ENCODE data around the gene ADM5. TPM values are rescaled to one million over a fixed set of nuclear protein-coding genes. Genes with fewer than 3 reads are reported as not detected.

Gene ADM5
- total RNA-seq, 1 experiment from 2014 or later = 0.34 TPM

DNA sequence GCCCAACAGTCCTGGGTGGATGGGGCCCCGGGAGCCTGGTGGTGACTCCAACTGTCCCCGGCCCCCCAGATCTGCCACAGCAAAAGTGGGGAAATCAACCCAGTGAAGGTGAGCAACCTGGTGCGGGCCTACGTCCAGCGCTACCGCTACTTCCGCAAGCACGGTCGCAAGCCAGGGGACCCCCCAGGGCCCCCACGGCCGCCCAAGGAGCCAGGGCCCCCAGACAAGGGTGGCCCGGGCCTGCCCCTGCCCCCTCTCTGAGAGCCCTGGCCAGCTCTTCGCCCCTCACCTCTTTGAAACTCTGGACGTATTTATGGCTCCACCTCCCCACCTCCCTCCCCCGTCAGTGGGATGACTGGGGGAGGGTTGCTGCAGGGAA, 31.3 kb upstream of the ADM5 start:
- DNase-seq (ENCODE audit: low read depth) = no peak

DNA sequence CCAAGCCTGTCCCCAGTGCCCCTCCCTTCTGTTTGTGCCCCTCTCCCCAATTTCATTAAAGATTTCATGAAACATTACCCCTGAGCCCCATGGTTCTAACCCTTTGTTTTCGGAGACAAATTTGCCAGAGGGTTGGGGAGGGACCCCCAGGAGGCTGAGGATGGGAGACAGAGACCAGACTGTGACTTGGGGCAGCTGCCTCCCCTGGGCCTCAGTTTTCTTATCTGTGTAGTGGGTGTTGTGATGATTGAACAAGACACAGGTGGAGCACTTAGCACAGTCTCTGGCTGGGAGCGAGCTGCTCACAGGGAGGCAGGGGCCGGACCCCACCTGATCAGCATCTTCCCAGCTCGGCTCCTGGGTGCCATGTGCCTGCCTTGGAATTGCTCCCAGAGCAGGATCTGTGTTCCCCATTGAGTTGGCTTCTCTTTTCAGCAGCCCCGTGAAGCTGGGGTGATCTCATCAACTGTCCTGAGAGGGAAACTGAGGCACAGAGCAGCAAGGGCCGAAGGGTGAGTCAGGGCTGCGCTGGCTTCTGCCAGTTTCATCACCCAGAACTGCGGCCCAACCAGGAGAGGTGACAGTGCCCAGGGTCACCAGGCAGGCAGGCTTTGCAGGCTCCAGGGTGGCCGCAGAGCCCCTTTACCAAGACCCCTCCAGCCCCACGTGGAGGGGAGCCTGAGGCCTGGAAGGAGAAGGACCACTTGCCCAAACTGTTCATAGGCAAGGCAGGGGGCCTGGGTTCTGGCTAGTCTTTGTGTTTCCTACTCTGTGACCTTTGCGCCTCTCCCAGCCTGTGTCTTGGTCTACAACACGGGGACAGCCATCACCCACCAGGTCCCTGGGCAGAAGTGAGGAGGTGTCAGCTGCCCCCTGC, 30.6 kb upstream of the ADM5 start:
- no peak for DNase-seq (ENCODE audit: low read depth)

DNA sequence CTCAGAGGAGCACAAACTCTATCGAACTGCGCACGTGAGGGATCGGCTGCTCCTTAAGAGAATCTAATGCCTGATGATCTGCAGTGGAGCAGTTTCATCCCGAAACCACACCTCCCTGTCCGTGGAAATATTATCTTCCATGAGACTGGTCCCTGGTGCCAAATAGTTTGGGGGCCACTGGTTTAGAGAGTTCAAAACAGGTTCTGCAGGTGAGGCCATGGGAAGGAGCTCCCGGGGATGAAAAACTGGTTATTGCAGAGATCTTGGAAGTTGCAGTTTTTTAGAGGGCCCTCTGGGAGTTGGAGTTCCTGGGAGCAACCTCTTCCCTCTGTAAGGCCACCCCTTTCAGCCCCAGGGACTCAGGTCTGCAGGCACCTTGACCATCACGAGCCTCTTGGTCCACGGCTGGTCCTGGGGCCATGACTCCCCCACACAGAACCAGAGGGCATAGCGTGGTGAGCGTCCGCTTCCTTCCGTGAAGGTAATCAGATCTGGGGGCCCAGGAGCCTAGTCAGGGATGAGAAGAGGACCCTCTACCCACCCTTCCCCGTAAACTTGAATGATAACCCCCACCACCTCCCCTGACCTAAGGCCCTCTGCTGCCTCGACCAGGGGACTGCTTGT, 28.9 kb upstream of the ADM5 start:
- no peak for DNase-seq (ENCODE audit: low read depth)

DNA sequence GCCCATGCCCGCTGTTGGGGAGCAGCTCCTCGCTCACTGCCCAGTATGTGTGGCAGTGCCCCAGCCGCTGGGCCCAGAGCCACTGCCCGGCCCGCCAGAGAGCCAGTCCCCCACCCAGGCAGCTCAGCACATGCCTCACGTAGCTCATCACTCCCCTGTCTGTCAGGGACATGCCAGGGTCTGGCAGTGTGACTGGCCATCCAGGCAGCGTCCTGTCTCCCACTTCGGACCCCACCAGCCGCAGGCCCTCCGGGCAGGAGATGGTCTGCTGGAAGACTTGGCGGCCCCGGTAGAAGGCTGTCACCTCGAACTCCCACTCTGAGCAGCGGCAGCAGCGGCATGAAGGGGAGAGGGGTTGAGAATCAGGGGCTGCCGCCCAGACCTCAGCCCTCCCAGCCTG, 27.4 kb upstream of the ADM5 start:
- DNase-seq (ENCODE audit: low read depth) = no peak

DNA sequence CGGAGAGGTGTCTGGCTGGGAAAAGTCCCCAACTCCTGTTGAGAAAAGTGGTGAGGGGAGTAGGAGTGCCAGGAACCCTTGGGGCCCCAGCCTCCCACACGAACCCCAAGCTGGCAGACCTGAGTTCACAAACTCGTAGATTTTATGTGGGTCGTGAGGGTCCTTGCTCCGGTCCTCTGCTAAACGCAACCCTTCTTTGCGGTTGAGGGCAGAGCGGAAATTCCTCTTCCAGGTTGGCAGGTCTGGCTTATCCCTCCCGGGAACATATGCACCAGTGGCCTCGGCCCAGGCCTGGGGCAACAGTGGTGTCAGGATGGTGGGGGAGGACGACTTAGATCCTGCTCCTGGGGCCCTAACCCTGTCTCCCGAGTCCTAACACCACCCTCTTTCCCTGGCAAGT, 26.2 kb upstream of the ADM5 start:
- DNase-seq (ENCODE audit: low read depth) = no peak

DNA sequence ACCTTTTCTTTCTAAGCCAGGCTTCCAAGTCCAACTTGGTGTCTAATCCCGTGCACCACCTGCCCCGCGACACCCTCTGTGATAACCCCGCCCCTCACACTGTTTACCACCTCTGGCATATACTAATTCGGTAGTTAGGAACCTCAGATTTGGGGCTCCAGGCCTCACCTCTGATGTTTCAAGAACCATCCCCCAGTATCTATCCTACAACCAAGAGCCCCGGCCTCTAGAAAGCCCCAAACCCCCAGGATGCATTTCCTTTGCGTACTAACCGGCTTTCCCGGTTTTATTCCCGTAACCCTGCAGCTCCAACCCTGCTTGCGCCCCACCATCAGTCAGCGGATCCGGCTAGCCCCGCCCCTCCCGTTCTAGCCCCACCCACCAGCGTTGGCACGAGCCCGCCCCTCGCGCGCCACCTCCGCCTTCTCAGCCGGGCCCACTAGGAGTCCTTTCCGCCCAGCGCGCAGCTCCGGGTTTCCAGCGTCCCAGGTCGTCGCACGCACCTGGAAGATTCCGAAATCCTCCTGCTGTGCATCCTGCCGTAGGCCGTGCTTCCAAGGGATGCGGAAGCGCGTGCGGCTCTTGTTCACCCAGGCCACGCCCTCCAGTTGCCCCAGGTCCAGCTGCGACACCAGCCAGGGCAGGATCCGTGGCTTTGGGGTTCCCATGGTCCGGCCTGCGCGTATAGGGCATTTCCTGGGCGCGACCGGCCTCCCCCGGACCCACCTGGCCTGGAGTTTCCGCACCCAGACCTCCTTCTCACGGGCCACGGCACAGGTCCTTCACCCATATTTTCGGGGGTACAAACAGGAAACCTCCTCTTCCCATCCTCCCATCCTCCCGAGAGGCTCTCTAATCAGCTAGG, 25.0 kb upstream of the ADM5 start:
- DNase-seq (ENCODE audit: low read depth) = peak; percentile 96

DNA sequence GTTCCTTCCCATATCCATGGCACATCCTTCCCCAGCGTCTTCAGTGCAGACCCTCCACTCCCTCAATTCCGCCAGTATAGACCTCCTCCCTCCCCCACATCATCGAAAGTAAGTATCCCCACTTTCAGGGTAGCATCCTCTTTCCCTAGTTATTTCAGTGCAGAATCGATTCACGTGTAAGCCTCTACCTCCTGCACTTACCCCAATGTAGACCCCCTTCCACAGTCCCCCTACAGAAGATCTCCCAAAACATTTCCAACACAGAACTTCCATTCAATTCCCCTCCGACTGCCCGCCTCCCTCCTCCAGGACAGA, 24.4 kb upstream of the ADM5 start:
- no peak for DNase-seq (ENCODE audit: low read depth)

DNA sequence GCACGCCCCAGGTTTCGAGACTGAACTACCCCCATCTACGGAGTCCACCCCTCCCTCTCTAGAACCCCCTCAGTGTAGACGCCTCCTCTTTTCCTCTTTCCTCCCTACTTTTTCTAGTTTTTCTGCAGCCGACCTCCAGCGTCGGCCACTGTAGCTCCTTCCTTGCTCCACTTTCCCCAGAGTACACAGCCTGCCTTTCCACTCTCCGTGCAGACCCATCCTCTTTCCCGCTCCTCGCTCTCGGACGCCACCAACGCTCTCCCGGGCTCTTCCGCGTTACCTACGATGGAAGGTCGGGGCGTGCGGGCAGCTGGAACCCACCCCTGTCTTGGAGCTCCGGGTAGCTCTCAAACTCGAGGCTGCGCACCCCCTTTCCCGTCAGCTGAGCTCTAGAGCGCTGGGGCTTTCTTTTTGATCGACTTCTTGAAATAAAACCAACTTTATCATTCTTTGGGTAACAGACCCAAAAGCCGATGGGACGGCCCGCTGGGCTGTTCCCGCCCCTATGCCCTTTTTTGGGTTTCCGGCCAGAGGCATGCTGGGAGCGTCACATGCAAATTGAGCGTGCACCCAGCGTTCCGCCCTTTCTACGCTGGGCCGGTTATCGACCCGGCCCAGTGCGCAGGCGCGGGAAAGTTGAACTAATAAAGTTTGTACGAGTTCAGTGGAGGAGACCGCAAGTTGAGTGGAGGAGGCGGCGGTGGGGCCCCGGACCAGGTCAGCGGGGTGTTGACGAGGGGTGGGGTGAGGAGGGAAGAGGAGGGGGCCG, 23.9 kb upstream of the ADM5 start, which contains the start of the genes BCL2L12 and IRF3:
TSS of gene BCL2L12 (plus strand) at position 583 of the 769 bp plus-strand sequence. CDS start 760 bp downstream, outside the sequence.
TSS of gene IRF3 (minus strand) at position 507 of the 769 bp plus-strand sequence. CDS start 1,019 bp downstream, outside the sequence.
- peak; percentile 97 for DNase-seq (ENCODE audit: low read depth)

DNA sequence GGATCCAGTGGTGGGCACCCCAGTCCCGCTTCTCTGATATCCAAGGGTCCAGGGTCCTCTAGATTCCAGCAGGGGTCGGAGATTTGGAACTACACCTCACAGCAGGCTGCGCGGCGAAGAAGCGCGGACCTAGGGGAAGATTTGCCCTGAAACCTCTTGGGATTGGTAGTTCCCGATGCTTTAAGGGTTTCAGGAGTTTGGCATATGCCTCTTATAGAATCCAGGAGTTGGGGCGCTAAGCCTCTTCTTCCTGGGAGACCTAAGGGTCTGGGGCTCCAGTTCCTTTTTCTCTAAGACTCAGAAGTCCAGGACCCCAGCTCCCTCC, 23.3 kb upstream of the ADM5 start:
- DNase-seq (ENCODE audit: low read depth) = no peak

DNA sequence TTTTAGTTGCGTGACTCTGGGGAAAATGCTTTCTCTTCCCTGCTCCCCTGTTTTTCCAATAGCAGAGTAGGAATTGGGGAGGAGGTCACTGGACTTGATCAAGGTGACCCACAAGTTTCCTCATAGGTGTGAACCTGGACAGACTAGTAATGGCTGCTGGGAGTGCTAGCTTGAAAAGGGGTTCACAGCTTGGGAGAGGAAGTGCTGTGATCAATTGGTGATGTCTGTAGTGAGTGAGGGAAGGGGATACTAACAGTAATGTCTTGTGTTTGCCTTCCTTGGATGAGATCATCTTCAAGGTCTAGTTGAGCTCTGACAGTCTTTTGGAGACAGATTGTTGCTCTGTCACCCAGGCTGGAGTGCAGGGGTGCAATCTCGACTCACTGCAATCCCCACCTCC, 21.9 kb upstream of the ADM5 start:
- no peak for DNase-seq (ENCODE audit: low read depth)

DNA sequence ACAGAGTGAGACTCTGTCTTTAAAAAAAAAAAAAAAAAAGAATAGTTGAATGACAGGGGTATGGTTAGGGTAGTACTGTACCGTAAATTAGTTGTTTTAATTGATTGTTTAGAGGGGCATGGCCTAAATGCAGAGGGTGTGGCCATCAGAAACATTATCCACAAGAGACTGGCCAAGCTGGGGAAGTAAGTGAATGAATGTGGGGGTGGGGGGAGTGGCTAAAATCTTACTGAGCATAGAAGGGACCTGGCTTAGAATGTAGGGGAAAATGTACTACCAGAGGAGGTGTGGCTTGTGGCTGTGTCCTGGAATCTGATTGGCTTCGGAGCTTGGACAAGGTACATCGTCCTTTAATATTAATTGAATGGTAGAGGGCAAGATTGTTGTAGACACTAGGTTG, 19.9 kb upstream of the ADM5 start:
- no peak for DNase-seq (ENCODE audit: low read depth)

DNA sequence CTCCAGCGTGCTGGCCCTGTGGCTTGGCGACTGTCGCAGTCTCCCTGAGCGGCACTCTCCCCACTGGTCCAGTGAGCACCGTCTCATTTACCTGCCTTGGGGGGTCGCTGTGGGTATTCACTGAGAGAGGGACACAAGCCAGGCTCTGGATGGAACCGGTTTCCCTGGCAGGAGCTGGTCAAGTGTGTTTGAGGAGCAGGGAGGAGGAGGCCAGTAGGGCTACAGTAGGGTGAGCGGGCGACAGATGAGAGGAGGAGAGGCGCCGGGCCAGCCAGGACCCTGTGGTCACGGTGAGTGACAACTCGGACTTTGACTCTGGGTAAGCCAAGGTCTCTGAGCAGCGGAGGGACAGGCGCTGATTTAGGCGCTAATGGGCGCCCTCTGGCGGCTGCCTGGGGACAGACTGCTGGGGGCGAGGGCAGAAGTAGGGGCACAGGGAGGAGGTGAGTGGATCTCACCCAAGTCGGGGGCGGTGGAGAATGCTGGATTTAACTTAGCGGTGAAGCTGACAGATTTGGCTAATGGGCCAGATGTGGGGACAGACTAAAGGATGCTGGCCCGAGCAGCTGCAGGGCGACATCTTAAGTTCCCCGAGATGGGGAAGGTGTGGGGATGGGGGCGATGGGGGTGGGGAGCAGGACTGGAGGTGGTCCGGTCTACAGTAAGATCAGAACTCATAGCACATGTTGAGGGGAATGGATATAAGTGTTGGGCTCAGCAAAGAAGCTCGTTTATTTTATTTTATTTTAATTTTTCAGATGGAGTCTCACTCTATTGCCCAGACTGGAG, 17.1 kb upstream of the ADM5 start:
- DNase-seq (ENCODE audit: low read depth) = peak; percentile 45

DNA sequence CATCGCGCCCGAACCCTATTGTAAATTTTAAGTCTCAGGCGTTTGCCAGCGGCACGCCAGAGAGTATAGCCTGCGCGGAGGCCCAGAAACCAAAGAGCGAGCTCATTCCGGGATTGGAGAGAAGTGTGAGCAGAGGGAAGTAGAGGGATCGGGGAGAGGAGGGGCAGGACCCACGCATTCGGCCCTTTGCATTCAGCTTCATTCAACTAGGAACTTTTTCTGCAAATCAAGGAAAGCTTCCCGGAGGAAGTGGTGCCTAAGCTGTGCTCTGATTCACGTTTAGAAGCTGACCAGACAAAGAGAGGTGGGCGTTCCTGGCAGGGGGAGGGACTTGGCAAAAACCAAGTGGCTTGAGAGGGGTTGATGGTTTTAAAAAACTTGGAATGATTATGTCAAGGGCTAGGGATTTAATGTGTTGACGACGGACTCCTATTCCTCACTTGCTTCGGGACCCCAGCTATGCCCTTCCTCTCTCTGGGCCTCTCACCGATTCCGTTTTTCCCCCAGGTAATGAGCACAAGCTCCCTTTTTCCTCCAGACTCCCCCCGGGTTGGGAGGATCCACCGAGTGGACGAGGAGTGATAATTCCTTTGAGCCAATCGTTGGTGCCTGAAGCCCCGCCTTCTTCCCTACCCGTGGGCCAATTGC, 13.1 kb upstream of the ADM5 start:
- peak; percentile 86 for DNase-seq (ENCODE audit: low read depth)

DNA sequence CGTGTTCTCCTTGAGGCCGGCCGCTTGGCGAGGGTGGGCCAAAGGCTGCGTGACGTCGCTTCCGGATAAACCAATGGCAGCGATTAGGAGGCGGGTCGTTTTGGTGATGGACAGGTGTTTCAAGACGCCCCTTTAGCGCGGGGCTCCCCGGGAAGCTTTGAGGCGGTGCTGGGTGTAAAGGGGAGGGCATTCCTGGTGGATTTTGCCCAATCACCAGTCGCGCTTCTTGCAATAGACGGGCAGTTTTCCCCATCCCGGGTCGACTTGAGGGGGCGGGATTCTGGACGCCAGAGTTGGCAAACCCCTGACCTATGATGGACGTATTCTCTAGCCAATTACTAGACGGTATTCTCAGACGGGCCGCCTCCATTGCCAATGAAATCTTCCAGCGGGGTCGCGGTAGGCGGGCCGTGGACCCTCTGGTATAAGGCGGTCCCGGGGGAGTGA, 12.6 kb upstream of the ADM5 start:
- DNase-seq (ENCODE audit: low read depth) = peak; percentile 99

DNA sequence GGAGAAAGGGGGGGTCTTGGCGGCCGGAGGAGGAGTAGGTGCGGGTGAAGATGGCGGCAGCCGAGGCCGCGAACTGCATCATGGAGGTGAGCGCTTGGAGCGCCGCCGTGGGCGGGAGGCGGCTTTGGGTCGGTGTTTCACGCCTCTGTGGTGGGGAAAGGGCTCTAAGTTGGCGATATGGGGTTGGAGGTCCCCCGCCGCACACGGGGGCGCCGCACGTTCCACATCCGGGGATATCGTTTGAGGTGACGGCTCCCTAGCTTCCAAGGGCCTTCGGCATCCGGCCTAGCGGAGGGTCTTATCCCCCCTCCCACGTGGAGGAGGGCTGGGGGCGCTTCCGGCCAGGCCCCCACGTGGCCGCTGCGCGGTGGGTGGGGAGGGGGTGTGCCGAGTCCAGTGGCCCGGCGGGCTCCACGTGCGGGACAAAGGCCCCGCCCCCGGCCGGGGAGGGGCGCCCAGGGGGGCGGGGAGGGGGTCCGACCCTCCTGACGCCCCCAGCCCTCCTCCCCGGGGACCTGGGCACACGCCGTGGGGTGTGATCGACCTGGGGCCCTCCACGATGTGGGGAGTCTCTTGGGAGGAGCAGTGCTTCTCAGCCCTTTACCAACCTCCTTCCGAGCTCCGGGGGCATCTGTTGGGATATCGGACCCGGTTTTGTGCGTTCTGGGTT, 12.0 kb upstream of the ADM5 start, which contains the start of gene PRMT1:
TSS of gene PRMT1 (plus strand) at position 41 of the 670 bp plus-strand sequence. CDS start at position 51, 10 bp downstream.
- DNase-seq (ENCODE audit: low read depth) = peak; percentile 30

DNA sequence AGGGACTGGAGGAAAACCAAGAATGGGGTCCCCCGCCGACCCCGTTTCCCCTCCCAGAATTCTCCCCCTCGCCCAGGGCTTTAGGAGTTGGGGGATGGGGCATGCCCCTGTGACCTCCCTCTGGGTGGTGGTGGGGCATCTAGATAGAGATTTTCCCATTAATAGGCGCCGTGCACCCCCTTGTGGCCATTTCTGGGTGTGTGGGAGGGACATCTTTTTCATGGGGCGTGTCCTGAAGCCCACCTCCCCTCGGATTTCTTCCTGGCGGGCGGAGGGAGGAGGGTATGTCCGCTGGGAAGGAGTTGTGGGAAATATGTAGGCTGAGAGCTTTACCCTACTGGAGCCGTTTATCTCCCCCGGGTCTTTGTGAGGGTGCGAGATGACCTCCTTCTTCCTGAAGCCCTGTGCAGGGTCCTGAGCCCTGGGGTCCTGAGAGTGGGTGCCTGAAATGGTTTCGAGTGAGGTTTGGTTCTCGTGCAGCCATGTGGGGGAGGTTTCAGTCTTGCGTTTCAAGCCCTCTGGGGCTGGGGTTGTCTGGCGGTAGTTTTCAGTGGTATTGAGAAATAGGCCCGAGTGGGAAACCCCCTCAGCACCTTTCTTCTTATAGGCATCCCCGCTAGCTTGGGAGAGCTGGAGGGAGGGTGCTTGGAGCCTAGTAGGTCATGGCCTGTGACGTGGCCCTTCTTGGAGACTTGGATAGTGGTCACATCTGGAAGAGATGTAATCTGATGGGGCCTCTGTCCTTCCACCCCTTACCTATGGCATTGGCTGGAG, 11.3 kb upstream of the ADM5 start:
- DNase-seq (ENCODE audit: low read depth) = peak; percentile 60

DNA sequence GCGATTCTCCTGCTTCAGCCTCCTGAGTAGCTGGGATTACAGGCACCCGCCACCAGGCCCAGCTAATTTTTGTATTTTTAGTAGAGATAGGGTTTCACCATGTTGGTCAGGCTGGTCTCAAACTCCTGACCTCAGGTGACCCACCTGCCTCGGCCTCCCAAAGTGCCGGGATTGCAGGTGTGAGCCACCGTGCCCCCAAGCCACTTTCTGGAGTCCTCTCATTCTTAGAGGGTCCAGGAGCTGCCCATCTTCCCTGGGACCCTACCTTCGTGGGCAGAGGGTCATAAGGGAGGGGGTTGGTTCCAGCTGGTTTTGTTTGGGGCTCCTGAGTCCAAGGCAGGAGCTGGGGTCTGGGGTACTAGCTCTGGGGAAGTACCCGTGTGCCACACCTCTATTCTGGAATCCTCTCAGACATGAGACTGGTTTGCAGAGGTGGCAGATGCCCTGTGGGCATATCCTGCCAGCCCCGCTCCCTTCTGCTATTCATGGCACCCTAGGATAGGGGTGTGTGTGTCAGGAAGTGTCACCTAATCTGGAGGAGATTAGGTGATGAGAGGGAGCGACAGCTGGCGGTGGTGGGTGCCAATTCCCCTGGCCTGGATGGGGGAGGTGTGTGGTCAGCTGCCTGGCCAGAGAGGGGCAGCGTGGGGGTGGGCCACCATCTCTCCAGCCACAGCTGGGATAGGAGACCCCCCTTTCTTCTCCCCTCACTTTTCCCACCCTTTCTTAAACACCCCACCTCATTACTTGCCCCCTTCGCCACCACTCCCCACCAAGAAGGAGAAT, 10.2 kb upstream of the ADM5 start:
- peak; percentile 30 for DNase-seq (ENCODE audit: low read depth)

Data from M059J (cell line).